ENCODE measurements around the gene SPATS2.

GRCh38 chr12:49470986-49471385 lies 103.7 kb downstream of the SPATS2 start:
- TF ChIP-seq CTCF (IDR thresholded peaks at IDR 0.05): no peak
- no peak for TF ChIP-seq POLR2A (IDR thresholded peaks at IDR 0.05)
- no peak for TF ChIP-seq POLR2AphosphoS5 (IDR thresholded peaks at IDR 0.05)

All from transverse colon (tissue), 4 donors.